Measurements from ENCODE around the gene DCC.

- TF ChIP-seq EP300 (IDR thresholded peaks at IDR 0.05) = no peak
- TF ChIP-seq CTCF (IDR thresholded peaks at IDR 0.05) = no peak
- no peak for TF ChIP-seq POLR2AphosphoS5 (IDR thresholded peaks at IDR 0.05)
Observed at GRCh38 chr18:52426462-52426861, 86.5 kb downstream of the DCC start.

Measured in upper lobe of left lung (tissue), 4 donors.